HG03039 (cell line): ENCODE results near the gene NRROS.
A peak's percentile ranks its signal among the peaks of the same experiment; 100 is the strongest.
"Not testable (repeated sequence)": the region's sequence is repeated elsewhere in the genome, so short reads cannot be mapped to it uniquely, and the experiment has no call there.

Experiments used
- ATAC-seq: cut with Tn5 transposase; IDR thresholded peaks from one replicate; pipeline ENCODE4 v1.9.1; 2021; ENCODE audit warnings: mild to moderate bottlenecking, moderate library complexity; ENCODE audit not compliant: unreplicated experiment

The NRROS gene

GRCh38 chr3:196624067-196624790 lies 15.3 kb upstream of the NRROS start:
- ATAC-seq: no peak

- ATAC-seq: no peak
Observed at GRCh38 chr3:196624907-196625306, 14.6 kb upstream of the NRROS start.

GRCh38 chr3:196625331-196625730 lies 14.2 kb upstream of the NRROS start:
- no peak for ATAC-seq

- ATAC-seq: no peak
Observed at GRCh38 chr3:196627918-196628231, 11.6 kb upstream of the NRROS start.

- ATAC-seq: no peak
Observed at GRCh38 chr3:196629228-196629627, 10.3 kb upstream of the NRROS start.

GRCh38 chr3:196631682-196632045 lies 7.8 kb upstream of the NRROS start:
- no peak for ATAC-seq

- ATAC-seq: peak; percentile 65
Observed at GRCh38 chr3:196632046-196632751, 7.3 kb upstream of the NRROS start.

- no peak for ATAC-seq
Observed at GRCh38 chr3:196633555-196634151, 5.8 kb upstream of the NRROS start.

GRCh38 chr3:196634224-196634623 lies 5.3 kb upstream of the NRROS start:
- no peak for ATAC-seq

- ATAC-seq: no peak
Observed at GRCh38 chr3:196634829-196635228, 4.7 kb upstream of the NRROS start.

- ATAC-seq: no peak
Observed at GRCh38 chr3:196636369-196637349, 2.8 kb upstream of the NRROS start.

GRCh38 chr3:196637941-196638340 lies 1.6 kb upstream of the NRROS start:
- ATAC-seq: not testable (repeated sequence)

- no peak for ATAC-seq
Observed at GRCh38 chr3:196638861-196639482, 522 bp upstream of the NRROS start.

GRCh38 chr3:196640297-196641018 lies 964 bp downstream of the NRROS start:
- ATAC-seq: no peak

- ATAC-seq: no peak
Observed at GRCh38 chr3:196641333-196642054, 2.0 kb downstream of the NRROS start.

GRCh38 chr3:196642434-196642833 lies 2.9 kb downstream of the NRROS start:
- ATAC-seq: no peak

GRCh38 chr3:196643201-196643749 lies 3.8 kb downstream of the NRROS start:
- ATAC-seq: peak; percentile 64

- no peak for ATAC-seq
Observed at GRCh38 chr3:196643761-196644160, 4.3 kb downstream of the NRROS start.

GRCh38 chr3:196645096-196645495 lies 5.6 kb downstream of the NRROS start:
- ATAC-seq: no peak
